HG03521 (cell line): Measurements from ENCODE around the gene PUM2.
"Not testable (repeated sequence)": the region's sequence is repeated elsewhere in the genome, so short reads cannot be mapped to it uniquely, and the experiment has no call there.

Experiments
- ATAC-seq: cut with Tn5 transposase; IDR thresholded peaks from one replicate; pipeline ENCODE4 v1.9.1; 2021; ENCODE audit warnings: mild to moderate bottlenecking, moderate library complexity; ENCODE audit not compliant: unreplicated experiment

PUM2 gene

GRCh38 chr2:20350753-20351554 is at the start of gene PUM2:
TSS of gene PUM2 (minus strand) at chr2:20350844. CDS start at chr2:20327360, 23,484 bp downstream.
- peak; percentile 80 for ATAC-seq

GRCh38 chr2:20400306-20400705 is 49.7 kb upstream of the PUM2 start:
- ATAC-seq = no peak

GRCh38 chr2:20398956-20399567 is 48.4 kb upstream of the PUM2 start:
- ATAC-seq = no peak

- ATAC-seq = no peak
Measured at GRCh38 chr2:20397811-20398447, 47.3 kb upstream of the PUM2 start.

- no peak for ATAC-seq
Measured at GRCh38 chr2:20396356-20397000, 45.8 kb upstream of the PUM2 start.

GRCh38 chr2:20393986-20394385 is 43.3 kb upstream of the PUM2 start:
- ATAC-seq = no peak

- ATAC-seq = no peak
Measured at GRCh38 chr2:20391951-20392699, 41.5 kb upstream of the PUM2 start.

GRCh38 chr2:20390524-20391123 is 40.0 kb upstream of the PUM2 start:
- no peak for ATAC-seq

GRCh38 chr2:20384953-20385352 is 34.3 kb upstream of the PUM2 start:
- no peak for ATAC-seq

- ATAC-seq = no peak
Measured at GRCh38 chr2:20382965-20383810, 32.5 kb upstream of the PUM2 start.

GRCh38 chr2:20381457-20381856 is 30.8 kb upstream of the PUM2 start:
- ATAC-seq = no peak

- ATAC-seq = no peak
Measured at GRCh38 chr2:20378891-20379519, 28.4 kb upstream of the PUM2 start.

GRCh38 chr2:20378341-20378740 is 27.7 kb upstream of the PUM2 start:
- no peak for ATAC-seq

- ATAC-seq = no peak
Measured at GRCh38 chr2:20377741-20378140, 27.1 kb upstream of the PUM2 start.

- not testable (repeated sequence) for ATAC-seq
Measured at GRCh38 chr2:20374982-20375381, 24.3 kb upstream of the PUM2 start.

GRCh38 chr2:20372896-20373640 is 22.4 kb upstream of the PUM2 start:
- ATAC-seq = no peak

GRCh38 chr2:20371323-20372025 is 20.8 kb upstream of the PUM2 start:
- ATAC-seq = no peak

- no peak for ATAC-seq
Measured at GRCh38 chr2:20370191-20370590, 19.5 kb upstream of the PUM2 start.
